ENCODE measurements around the gene PKD1. TPM values are rescaled to one million over a fixed set of nuclear protein-coding genes. Genes with fewer than 3 reads are reported as not detected.

Gene PKD1
- total and polyA plus RNA-seq, 2 of the 13 experiments (the other 11 are each of a cell fraction or from before 2014, with no cell fraction given): 22.1 to 23.0 TPM

DNA sequence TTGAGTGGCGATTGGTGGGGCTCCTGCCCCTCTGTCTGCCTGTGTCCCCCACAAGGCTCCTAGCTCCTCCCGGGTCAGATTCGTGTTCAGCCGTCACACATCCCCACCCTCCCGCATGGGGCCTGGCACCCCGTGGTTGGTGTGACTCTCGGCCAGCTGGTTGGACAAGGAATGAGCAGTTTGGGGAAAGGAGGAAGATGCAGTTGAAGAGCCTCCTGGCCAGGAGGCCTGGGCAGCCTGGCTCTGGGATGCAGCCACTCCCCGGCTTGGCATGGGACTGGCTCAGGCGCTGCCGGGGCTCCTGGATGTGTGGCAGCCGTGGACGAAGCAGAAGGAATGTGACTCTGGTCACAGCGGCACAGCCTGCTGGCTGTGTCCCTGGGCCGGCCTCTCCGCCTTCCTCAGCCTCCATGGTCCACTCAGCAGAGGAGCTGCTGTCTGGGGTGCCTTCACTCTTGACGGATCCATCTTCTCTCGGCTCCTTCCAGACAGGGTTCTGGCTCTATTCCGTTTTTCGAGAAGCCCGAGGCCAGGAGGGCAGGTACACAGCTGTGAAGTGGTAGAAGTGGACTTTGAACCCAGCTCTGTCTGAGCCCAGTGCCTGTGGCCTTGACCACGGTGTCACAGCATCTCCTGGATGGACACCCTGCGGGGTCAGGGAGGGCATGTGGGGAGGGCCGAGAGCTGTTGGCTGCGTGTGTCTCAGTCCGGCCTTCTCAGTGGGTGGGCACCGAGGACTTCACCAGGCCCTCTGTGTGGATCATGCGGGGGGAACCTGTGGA is 22.0 kb upstream of the PKD1 start (continued):
- TF ChIP-seq SKI (IDR thresholded peaks at IDR 0.05; ENCODE audit: partially characterized antibody): peak; percentile 97
- peak; percentile 78 for TF ChIP-seq TARDBP (CRISPR knock-in tag; IDR thresholded peaks at IDR 0.05)
- TF ChIP-seq ZMYM2 (CRISPR knock-in tag; IDR thresholded peaks at IDR 0.05): 0 out of 2 replicates have a peak, but pooled peaks have one; percentile 47
- no peak for TF ChIP-seq ZNF329 (CRISPR knock-in tag; IDR thresholded peaks at IDR 0.05; ENCODE audit: low read depth)
- TF ChIP-seq DNMT3B (CRISPR knock-in tag; conservative IDR thresholded peaks at IDR 0.05): no peak
- no peak for TF ChIP-seq FOXC1 (CRISPR knock-in tag; IDR thresholded peaks at IDR 0.05; ENCODE audit: borderline replicate concordance)
- TF ChIP-seq ZNF776 (CRISPR knock-in tag; IDR thresholded peaks at IDR 0.05): peak; percentile 58; the same call in 1 of the 2 replicates
- TF ChIP-seq ISL2 (CRISPR knock-in tag; IDR thresholded peaks at IDR 0.05): peak; percentile 73; the same call in 1 of the 2 replicates
- TF ChIP-seq TCF12 (IDR thresholded peaks at IDR 0.05): no peak
- TF ChIP-seq TCF12 (CRISPR knock-in tag; IDR thresholded peaks at IDR 0.05): 0 out of 2 replicates have a peak, but pooled peaks have one; percentile 29
- peak; percentile 53; the same call in 1 of the 2 replicates for TF ChIP-seq ZNF264 (CRISPR knock-in tag; IDR thresholded peaks at IDR 0.05)
- TF ChIP-seq, protein P1, sequence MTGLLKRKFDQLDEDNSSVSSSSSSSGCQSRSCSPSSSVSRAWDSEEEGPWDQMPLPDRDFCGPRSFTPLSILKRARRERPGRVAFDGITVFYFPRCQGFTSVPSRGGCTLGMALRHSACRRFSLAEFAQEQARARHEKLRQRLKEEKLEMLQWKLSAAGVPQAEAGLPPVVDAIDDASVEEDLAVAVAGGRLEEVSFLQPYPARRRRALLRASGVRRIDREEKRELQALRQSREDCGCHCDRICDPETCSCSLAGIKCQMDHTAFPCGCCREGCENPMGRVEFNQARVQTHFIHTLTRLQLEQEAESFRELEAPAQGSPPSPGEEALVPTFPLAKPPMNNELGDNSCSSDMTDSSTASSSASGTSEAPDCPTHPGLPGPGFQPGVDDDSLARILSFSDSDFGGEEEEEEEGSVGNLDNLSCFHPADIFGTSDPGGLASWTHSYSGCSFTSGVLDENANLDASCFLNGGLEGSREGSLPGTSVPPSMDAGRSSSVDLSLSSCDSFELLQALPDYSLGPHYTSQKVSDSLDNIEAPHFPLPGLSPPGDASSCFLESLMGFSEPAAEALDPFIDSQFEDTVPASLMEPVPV (CRISPR knock-in tag; IDR thresholded peaks at IDR 0.05): peak; percentile 45; the same call in 1 of the 2 replicates
- TF ChIP-seq JUN (CRISPR knock-in tag; IDR thresholded peaks at IDR 0.05): 0 out of 2 replicates have a peak, but pooled peaks have one; percentile 21
- no peak for TF ChIP-seq ZNF558 (CRISPR knock-in tag; IDR thresholded peaks at IDR 0.05; ENCODE audit: borderline replicate concordance)
- no peak for TF ChIP-seq CCDC6 (CRISPR knock-in tag; IDR thresholded peaks at IDR 0.05)
- TF ChIP-seq, protein P2, sequence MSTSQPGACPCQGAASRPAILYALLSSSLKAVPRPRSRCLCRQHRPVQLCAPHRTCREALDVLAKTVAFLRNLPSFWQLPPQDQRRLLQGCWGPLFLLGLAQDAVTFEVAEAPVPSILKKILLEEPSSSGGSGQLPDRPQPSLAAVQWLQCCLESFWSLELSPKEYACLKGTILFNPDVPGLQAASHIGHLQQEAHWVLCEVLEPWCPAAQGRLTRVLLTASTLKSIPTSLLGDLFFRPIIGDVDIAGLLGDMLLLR (CRISPR knock-in tag; IDR thresholded peaks at IDR 0.05): no peak
- TF ChIP-seq, protein P3, sequence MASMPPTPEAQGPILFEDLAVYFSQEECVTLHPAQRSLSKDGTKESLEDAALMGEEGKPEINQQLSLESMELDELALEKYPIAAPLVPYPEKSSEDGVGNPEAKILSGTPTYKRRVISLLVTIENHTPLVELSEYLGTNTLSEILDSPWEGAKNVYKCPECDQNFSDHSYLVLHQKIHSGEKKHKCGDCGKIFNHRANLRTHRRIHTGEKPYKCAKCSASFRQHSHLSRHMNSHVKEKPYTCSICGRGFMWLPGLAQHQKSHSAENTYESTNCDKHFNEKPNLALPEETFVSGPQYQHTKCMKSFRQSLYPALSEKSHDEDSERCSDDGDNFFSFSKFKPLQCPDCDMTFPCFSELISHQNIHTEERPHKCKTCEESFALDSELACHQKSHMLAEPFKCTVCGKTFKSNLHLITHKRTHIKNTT (CRISPR knock-in tag; IDR thresholded peaks at IDR 0.05): no peak
- TF ChIP-seq, protein P4, sequence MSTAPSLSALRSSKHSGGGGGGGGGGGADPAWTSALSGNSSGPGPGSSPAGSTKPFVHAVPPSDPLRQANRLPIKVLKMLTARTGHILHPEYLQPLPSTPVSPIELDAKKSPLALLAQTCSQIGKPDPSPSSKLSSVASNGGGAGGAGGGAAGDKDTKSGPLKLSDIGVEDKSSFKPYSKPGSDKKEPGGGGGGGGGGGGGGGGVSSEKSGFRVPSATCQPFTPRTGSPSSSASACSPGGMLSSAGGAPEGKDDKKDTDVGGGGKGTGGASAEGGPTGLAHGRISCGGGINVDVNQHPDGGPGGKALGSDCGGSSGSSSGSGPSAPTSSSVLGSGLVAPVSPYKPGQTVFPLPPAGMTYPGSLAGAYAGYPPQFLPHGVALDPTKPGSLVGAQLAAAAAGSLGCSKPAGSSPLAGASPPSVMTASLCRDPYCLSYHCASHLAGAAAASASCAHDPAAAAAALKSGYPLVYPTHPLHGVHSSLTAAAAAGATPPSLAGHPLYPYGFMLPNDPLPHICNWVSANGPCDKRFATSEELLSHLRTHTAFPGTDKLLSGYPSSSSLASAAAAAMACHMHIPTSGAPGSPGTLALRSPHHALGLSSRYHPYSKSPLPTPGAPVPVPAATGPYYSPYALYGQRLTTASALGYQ (CRISPR knock-in tag; IDR thresholded peaks at IDR 0.05): peak; percentile 73; the same call in 1 of the 2 replicates
- no peak for TF ChIP-seq NFATC3 (CRISPR knock-in tag; IDR thresholded peaks at IDR 0.05)
- TF ChIP-seq ZNF564 (CRISPR knock-in tag; IDR thresholded peaks at IDR 0.05): no peak; the same call in 1 of the 2 replicates
- TF ChIP-seq TCF7 (IDR thresholded peaks at IDR 0.05; ENCODE audit: low read depth): 0 out of 2 replicates have a peak, but pooled peaks have one; percentile 6
- peak; percentile 28; the same call in 1 of the 2 replicates for TF ChIP-seq NFKB2 (CRISPR knock-in tag; IDR thresholded peaks at IDR 0.05; ENCODE audit: borderline replicate concordance)
- TF ChIP-seq, protein P5, sequence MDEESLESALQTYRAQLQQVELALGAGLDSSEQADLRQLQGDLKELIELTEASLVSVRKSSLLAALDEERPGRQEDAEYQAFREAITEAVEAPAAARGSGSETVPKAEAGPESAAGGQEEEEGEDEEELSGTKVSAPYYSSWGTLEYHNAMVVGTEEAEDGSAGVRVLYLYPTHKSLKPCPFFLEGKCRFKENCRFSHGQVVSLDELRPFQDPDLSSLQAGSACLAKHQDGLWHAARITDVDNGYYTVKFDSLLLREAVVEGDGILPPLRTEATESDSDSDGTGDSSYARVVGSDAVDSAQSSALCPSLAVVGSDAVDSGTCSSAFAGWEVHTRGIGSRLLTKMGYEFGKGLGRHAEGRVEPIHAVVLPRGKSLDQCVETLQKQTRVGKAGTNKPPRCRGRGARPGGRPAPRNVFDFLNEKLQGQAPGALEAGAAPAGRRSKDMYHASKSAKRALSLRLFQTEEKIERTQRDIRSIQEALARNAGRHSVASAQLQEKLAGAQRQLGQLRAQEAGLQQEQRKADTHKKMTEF (CRISPR knock-in tag; IDR thresholded peaks at IDR 0.05): peak; percentile 75; the same call in 1 of the 2 replicates
- peak; percentile 83 for TF ChIP-seq KDM6A (CRISPR knock-in tag; IDR thresholded peaks at IDR 0.05; ENCODE audit: low read depth)
